Adrenal gland (tissue), 12 donors: ENCODE data around the gene OR52B6. TPM values are rescaled to one million over a fixed set of nuclear protein-coding genes. Genes with fewer than 3 reads are reported as not detected.
"Not testable (repeated sequence)": the region's sequence is repeated elsewhere in the genome, so short reads cannot be mapped to it uniquely, and the experiment has no call there.

Experiments used
- DNase-seq, 7 donors: peaks; one replicate each; pipeline ENCODE4 v3.0.0-alpha.2; 2019 to 2020
- H3K27ac ChIP-seq, 5 donors: fragments of 200-600 bp; sonication (generic) in 4 of 5; 1 replicate in 3 of 5; 2 replicates in 2 of 5; pipeline versions ENCODE4 v1.5.1 to v1.8.0; 2016 to 2020; ENCODE audit warnings: mild to moderate bottlenecking in 1 of 5
- H3K27me3 ChIP-seq: fragments of 200-600 bp; 2 replicates; pipeline ENCODE4 v1.8.0; 2021
- H3K36me3 ChIP-seq, 2 donors: fragments of 200-600 bp; replicated peaks in 1 of 2; 1 replicate in 1 of 2; 2 replicates in 1 of 2; pipeline versions ENCODE4 v1.5.1 to v1.8.0; 2018 to 2022
- H3K4me1 ChIP-seq, 2 donors: fragments of 200-600 bp; replicated peaks in 1 of 2; 1 replicate in 1 of 2; 2 replicates in 1 of 2; pipeline versions ENCODE4 v1.5.1 to v1.8.0; 2018 to 2021
- H3K4me3 ChIP-seq, 4 donors: fragments of 200-600 bp; sonication (generic) in 3 of 4; one replicate each; pipeline ENCODE4 v1.5.1; 2016 to 2018
- H3K9me3 ChIP-seq, 3 donors: fragments of 200-600 bp; sonication (generic) in 1 of 3; replicated peaks in 1 of 3; 1 replicate in 2 of 3; 2 replicates in 1 of 3; pipeline versions ENCODE4 v1.5.1 to v1.8.0; 2016 to 2021
- POLR2A ChIP-seq, 2 donors: fragments of 450-650 bp; IDR thresholded peaks; one replicate each; pipeline ENCODE4 v1.6.1; 2017; ENCODE audit warnings: antibody characterized with exemption in 2 of 2, mild to moderate bottlenecking in 2 of 2, moderate library complexity in 1 of 2
- WGBS, 4 donors: extraction: QIAGEN DNeasy Blood & Tissue Kit in 2 of 4; methylation state at CpG; one replicate each; pipeline versions ENCODE4 v1.1.5 to v1.1.7; 2013 to 2017; 5-methylcytosine and 5-hydroxymethylcytosine counted together
- intact Hi-C, 2 donors: fragments of 100-400 bp; cut with DNase I; formaldehyde crosslinking; loops; one replicate each; pipeline versions ENCODE4 v1.14.1 to v1.15.0; 2022 to 2023
- polyA plus RNA-seq, 3 donors: library from polyadenylated mRNA; stranded (reverse); fragments of 200-250 nt in 2 of 3; fragments of 350-450 nt in 1 of 3; fragmentation: Illumina TruSeq in 1 of 3; extraction: RNeasy Lipid Tissue Mini Kit (QIAGEN cat#74804) in 1 of 3; gene quantifications; one replicate each; pipeline ENCODE4 v1.2.3, GENCODE V29; 2013 to 2014
- total RNA-seq, 9 donors: library from RNA; depleted of rRNA in 4 of 9; stranded (reverse); fragments of >200 nt in 4 of 9; fragments of 120-200 nt in 1 of 9; fragmentation: NEBNext Ultra II Directional in 1 of 9; extraction: Animal tissue kit (Norgen Biotek cat#: 25700) in 1 of 9; gene quantifications; one replicate each; pipeline versions ENCODE4 v1.1.0 to v1.2.4, GENCODE V29; 2013 to 2023
- TF ChIP-seq, protein P1 (sequence below), 6 experiments: fragments of 450-650 bp in 4 of 6; fragments of 200-600 bp in 2 of 6; sonication (generic) in 1 of 6; IDR thresholded peaks; 1 replicate in 5 of 6; 2 replicates in 1 of 6; pipeline versions ENCODE4 v1.5.1 to v1.8.0; 2016 to 2021; ENCODE audit warnings: antibody characterized with exemption in 6 of 6, mild to moderate bottlenecking in 2 of 6, moderate library complexity in 1 of 6
- donor health status: healthy with polysubstance abuse.
- donor health status: Bipolar disorder and iron deficiency.
- donor health status: DM: yes; HTN: yes; CAD: no.
- donor health status: DM: no; HTN: no; CAD: no.
- donor health status: DM: no; HTN: no; CAD: no.
- donor health status: DM: yes; HTN: yes; CAD: no.

OR52B6 gene
- total and polyA plus RNA-seq, 12 donors, result not detected

DNA sequence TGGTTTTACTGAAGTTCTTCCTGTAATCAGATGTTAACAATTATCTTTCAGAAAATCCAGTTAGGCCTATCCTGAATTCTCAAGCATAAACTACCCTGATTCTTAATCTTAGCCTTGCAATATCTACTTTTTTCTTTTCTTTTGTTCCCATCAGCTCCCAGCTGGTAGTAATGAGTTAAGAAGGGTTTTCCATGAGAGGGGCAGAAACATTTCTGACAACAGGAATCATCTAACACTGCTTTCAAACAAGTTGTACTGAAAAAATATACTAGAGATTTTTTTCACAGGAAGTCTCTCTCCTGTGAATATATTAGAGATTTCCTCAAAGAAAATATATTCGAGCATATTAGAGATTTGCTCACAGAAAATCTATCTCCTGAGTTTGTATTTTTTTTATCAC, 12.5 kb downstream of the OR52B6 start:
- intact Hi-C loops, result loop anchor here in 1 of 2 donors (10.0 kb wide), 1 partner anchor 212 kb away; the partner anchor contains the start of gene OR52N2
- no peak overlapping the region for H3K4me3 ChIP-seq

GRCh38 chr11:5596607-5597201, 16.0 kb downstream of the OR52B6 start, which contains the start of gene TRIM6:
Gene TRIM6 (plus strand): TSS chr11:5596637. CDS start chr11:5596898, 261 bp downstream.
- intact Hi-C loops, result loop anchor here in 1 of 2 donors (10.0 kb wide), 1 partner anchor 208 kb away; the partner anchor contains the start of gene OR52N2
- WGBS, 4 donors, result 6 to 15% (median 11%) methylated on average over 5 to 20 of the region's 20 CpGs
- H3K27me3 ChIP-seq, result no peaks in the 10 kb centered on the region
- peak within 1 kb of the TSS in 4 of 5 donors; percentile 38 to 86 (median 48) for H3K27ac ChIP-seq
- no peaks in the 10 kb centered on the region for H3K9me3 ChIP-seq
- peak within 1 kb of the TSS; percentile 20 to 78 (median 37) for H3K4me3 ChIP-seq
- DNase-seq, result peak; percentile 53 to 79 (median 72)
- H3K36me3 ChIP-seq, result no peaks in the 10 kb centered on the region
- H3K4me1 ChIP-seq, result peaks cover 0 to 13% of the 10 kb centered on the region in 2 donors
- peak in 1 of 2 donors; percentile 41 for TF ChIP-seq POLR2A (IDR thresholded peaks at IDR 0.05)
- TF ChIP-seq, protein P1, sequence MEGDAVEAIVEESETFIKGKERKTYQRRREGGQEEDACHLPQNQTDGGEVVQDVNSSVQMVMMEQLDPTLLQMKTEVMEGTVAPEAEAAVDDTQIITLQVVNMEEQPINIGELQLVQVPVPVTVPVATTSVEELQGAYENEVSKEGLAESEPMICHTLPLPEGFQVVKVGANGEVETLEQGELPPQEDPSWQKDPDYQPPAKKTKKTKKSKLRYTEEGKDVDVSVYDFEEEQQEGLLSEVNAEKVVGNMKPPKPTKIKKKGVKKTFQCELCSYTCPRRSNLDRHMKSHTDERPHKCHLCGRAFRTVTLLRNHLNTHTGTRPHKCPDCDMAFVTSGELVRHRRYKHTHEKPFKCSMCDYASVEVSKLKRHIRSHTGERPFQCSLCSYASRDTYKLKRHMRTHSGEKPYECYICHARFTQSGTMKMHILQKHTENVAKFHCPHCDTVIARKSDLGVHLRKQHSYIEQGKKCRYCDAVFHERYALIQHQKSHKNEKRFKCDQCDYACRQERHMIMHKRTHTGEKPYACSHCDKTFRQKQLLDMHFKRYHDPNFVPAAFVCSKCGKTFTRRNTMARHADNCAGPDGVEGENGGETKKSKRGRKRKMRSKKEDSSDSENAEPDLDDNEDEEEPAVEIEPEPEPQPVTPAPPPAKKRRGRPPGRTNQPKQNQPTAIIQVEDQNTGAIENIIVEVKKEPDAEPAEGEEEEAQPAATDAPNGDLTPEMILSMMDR (IDR thresholded peaks at IDR 0.05), result no peak

More for the DNA sequence above, 12.5 kb downstream of the OR52B6 start:
- Histone ChIP-seq H3K27ac (no peak overlapping the region), H3K4me1 (peaks cover 0 to 6% of the 10 kb centered on the region in 2 donors), H3K9me3 (no peaks in the 10 kb centered on the region), H3K27me3 (no peaks in the 10 kb centered on the region), H3K36me3 (no peaks in the 10 kb centered on the region)
- TF ChIP-seq, protein P1 (IDR thresholded peaks at IDR 0.05), result no peak
- TF ChIP-seq POLR2A (IDR thresholded peaks at IDR 0.05), result no peak
- WGBS, 4 donors, result 40 to 57% (median 47%) methylated on average over 1 of the region's 1 CpG
- DNase-seq, result no peak

- intact Hi-C loops, result loop anchor here in 1 of 2 donors (10.0 kb wide), 1 partner anchor 207 kb away; the partner anchor contains the start of gene OR52N2
- Histone ChIP-seq H3K9me3 (no peaks in the 10 kb centered on the region), H3K4me3 (no peak overlapping the region), H3K27ac (no peak overlapping the region), H3K27me3 (no peaks in the 10 kb centered on the region), H3K36me3 (no peaks in the 10 kb centered on the region), H3K4me1 (peaks cover 0 to 13% of the 10 kb centered on the region in 2 donors)
- no peak for TF ChIP-seq POLR2A (IDR thresholded peaks at IDR 0.05)
- TF ChIP-seq, protein P1 (IDR thresholded peaks at IDR 0.05), result no peak
- no peak for DNase-seq
- 68 to 83% (median 73%) methylated on average over 3 of the region's 3 CpGs for WGBS, 4 donors
Observed at GRCh38 chr11:5597953-5598352, 17.3 kb downstream of the OR52B6 start.

GRCh38 chr11:5600374-5600851, 19.7 kb downstream of the OR52B6 start:
- Histone ChIP-seq H3K4me3 (no peak overlapping the region), H3K27me3 (no peaks in the 10 kb centered on the region), H3K36me3 (no peaks in the 10 kb centered on the region), H3K4me1 (peaks cover 0 to 13% of the 10 kb centered on the region in 2 donors), H3K9me3 (no peaks in the 10 kb centered on the region), H3K27ac (peak overlapping the region in 4 of 5 donors; percentile 13 to 83 (median 46))
- WGBS, 4 donors, result 23 to 33% (median 28%) methylated on average over 9 of the region's 9 CpGs
- TF ChIP-seq POLR2A (IDR thresholded peaks at IDR 0.05), result no peak
- TF ChIP-seq, protein P1 (IDR thresholded peaks at IDR 0.05), result peak; percentile 38 to 91 (median 78)
- intact Hi-C loops, result no loop called here
- peak; percentile 68 to 91 (median 81) for DNase-seq

DNA sequence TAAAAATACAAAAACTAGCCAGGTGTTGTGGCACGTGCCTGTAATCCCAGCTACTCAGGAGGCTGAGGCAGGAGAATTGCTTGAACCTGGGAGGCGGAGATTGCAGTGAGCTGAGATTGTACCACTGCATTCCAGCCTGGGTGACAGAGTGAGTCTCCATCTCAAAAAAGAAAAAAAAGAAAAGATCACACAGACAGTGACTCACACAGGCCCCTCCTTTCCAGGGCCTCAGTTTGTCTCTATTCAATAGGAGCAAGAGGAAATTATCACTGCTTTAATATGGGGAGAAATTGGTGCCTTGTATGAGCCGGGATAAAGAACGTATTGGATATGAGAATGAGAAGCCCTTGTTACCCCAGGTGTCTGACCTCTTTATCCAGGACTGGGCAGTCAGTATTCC, 22.1 kb downstream of the OR52B6 start:
- H3K36me3 ChIP-seq, H3K9me3 ChIP-seq, intact Hi-C loops, H3K27ac ChIP-seq, H3K27me3 ChIP-seq, H3K4me3 ChIP-seq, H3K4me1 ChIP-seq, DNase-seq: not testable (repeated sequence)
- WGBS, 4 donors, result 86 to 99% (median 97%) methylated on average over 2 to 4 of the region's 4 CpGs
